Large intestine (tissue), 3 donors: ENCODE data around the gene NRAP. TPM values are rescaled to one million over a fixed set of nuclear protein-coding genes. Genes with fewer than 3 reads are reported as not detected.

Experiments used
- DNase-seq, 2 donors: peaks; one replicate each; pipeline versions ENCODE4 v3.0.0 to v3.0.0-alpha.2; 2013
- H3K27ac ChIP-seq: one replicate; pipeline ENCODE4 v1.5.1; 2013; ENCODE audit warnings: low read length
- H3K27me3 ChIP-seq: 2 replicates; pipeline ENCODE4 v1.6.1; 2013; ENCODE audit warnings: low read length; ENCODE audit not compliant: control insufficient read depth, insufficient read depth
- H3K36me3 ChIP-seq: 2 replicates; pipeline ENCODE4 v1.6.1; 2013; ENCODE audit warnings: low read length; ENCODE audit not compliant: control insufficient read depth, insufficient read depth
- H3K4me1 ChIP-seq: one replicate; pipeline ENCODE4 v1.6.1; 2013; ENCODE audit warnings: low read length; ENCODE audit not compliant: control insufficient read depth, insufficient read depth
- H3K4me3 ChIP-seq: one replicate; pipeline ENCODE4 v1.5.1; 2013; ENCODE audit warnings: low read length
- H3K9me3 ChIP-seq: one replicate; pipeline ENCODE4 v1.6.1; 2013; ENCODE audit warnings: mild to moderate bottlenecking, low read depth, low read length, moderate library complexity; ENCODE audit not compliant: control insufficient read depth
- WGBS: methylation state at CpG from one replicate; pipeline ENCODE4 v1.1.5; 2013; ENCODE audit warnings: low lambda C conversion rate; ENCODE audit not compliant: insufficient coverage; 5-methylcytosine and 5-hydroxymethylcytosine counted together
- polyA plus RNA-seq: library from polyadenylated mRNA; unstranded; fragments of 120-200 nt; gene quantifications from one replicate; pipeline ENCODE4 v1.2.1, GENCODE V29; 2013

The NRAP gene
- polyA plus RNA-seq, 1 donor: 0.06 TPM

DNA sequence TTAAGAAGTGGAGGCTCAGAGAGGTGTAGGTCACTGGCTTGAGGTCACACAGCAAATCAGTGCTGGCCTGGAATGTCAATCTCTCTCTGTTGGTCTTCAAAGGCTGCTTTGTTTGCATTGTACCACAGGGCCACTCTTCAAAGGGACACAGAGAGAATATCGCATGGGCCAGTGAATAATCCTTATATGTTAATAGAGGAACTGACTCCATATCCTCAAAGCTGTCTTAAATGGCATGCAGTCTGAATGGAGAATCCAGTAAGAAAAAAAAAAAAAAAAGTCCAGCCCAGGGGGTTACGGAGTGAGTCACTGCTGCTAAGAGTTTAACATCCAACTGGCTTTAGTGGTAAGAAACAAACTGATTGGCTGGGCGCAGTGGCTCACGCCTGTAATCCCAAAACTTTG, 54.1 kb downstream of the NRAP start:
- no peak for DNase-seq
- H3K27me3 ChIP-seq: peaks cover 13% of the 10 kb centered on the region
- H3K27ac ChIP-seq: no peak overlapping the region
- WGBS: no CpG with 5 or more reads among the region's 4 CpGs
- no peaks in the 10 kb centered on the region for H3K36me3 ChIP-seq
- no peaks in the 10 kb centered on the region for H3K9me3 ChIP-seq
- H3K4me1 ChIP-seq: no peaks in the 10 kb centered on the region
- H3K4me3 ChIP-seq: no peak overlapping the region

DNA sequence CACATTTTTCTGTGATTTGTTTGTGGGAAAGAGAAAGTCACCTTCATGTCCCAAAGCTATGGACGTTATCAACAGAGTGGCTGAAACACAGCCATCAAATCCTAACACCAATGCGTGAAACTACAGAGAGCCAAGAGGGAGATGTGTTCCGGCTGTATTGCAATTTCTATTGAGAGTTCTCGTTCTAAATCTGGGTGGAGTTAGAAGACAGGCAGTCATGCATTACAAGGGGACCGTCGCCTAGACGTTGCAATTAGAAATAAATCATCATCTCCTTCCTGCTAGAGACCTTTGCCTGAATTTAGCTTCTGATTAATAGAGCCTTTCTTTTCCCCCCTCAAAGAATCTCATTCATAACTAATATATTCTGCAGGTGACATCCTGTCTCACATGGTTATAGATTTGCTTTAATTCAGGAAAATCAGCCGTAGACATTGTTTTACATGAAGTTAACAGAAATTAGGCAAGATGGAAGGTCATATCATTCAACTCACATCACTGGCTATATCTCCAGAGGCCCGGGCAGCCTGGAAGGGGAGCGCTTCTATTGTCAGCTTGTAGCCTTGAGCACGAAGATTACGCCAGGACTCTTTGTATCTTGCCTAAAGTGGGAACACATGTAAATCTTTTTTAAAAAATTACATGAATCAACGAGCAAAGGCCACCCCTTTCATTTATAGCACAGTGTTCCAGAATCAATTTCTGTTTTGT, 58.4 kb downstream of the NRAP start:
- Histone ChIP-seq H3K4me1 (no peaks in the 10 kb centered on the region), H3K4me3 (no peak overlapping the region), H3K27me3 (no peaks in the 10 kb centered on the region), H3K9me3 (no peaks in the 10 kb centered on the region), H3K36me3 (no peaks in the 10 kb centered on the region), H3K27ac (no peak overlapping the region)
- DNase-seq: no peak
- 88% methylated on average over 1 of the region's 13 CpGs for WGBS

DNA sequence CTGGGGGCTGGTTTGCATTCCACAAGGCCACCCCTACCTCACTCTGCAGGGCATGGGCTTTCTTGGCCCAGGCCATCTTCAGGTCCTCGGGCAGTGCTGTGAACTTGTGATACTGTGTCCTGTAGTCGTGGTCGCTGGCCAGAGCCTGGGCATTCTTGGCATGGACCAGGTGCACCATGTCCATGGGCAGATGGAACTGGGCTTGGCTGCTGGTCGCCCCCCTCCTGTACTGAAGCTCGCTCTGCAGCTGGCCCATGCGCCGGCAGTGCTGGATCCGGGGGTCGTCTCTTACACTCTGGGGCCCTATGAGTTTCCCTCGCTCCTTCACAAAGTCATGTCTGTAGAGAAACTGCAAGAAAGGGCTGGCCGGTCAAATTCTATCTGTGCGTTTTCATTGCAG, 59.3 kb downstream of the NRAP start:
- Histone ChIP-seq H3K4me1 (no peaks in the 10 kb centered on the region), H3K27me3 (no peaks in the 10 kb centered on the region), H3K27ac (no peak overlapping the region), H3K9me3 (no peaks in the 10 kb centered on the region), H3K36me3 (no peaks in the 10 kb centered on the region), H3K4me3 (no peak overlapping the region)
- no peak for DNase-seq
- no CpG with 5 or more reads among the region's 12 CpGs for WGBS

DNA sequence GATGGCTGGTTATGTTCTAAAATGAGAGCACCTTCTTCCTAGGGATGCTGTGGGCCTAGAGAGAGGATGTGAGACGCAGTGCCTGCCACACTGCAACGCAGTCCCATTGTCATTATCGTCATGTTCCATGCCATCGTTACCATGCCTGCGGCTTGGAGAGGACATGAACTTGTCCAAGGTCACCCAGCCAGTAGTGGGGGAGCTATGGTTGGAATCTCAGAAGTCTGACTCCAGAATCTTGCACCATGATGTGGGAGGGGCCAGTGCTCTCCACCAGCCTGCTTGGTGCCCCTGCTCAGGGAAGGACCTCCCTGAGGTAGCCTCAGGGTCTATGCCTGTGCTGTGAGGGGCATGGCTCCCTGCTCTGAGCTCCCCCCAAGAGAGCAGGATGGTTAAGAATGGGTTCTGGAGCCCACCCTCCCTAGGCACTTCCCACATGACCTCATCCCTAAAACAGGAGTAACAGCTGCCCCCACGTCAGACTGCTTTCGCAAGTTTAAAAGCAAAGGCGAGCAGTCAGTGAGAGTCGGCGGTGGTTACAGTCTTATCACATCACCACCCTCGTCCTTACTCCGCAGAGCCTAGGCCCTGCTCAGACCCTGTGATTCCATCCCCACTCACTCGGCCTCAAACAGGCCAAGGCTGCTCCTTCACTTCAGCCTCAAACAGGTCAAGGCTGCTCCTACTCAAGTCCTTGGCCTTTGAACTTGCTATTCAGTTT, 60.6 kb downstream of the NRAP start:
- WGBS: no CpG with 5 or more reads among the region's 13 CpGs
- H3K9me3 ChIP-seq: no peaks in the 10 kb centered on the region

DNA sequence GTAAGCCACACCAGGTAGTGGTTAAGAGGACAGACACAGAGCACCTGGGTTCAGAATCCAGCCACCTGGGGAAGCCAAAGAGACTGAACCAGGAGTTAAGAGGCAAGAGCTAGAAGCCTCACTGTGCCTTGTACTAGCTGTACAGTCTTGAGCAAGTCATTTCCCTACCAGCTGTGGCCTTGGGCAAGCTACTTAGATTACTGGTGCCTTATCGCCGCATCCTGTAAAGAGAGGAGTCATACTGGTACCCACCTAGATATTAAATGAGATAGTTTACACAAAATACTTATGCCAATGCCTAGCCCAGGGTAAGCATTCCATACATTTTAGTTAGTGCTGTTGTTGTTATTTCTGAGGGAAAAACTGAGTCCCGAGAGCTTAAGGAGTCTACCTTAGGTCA, 63.3 kb downstream of the NRAP start:
- Histone ChIP-seq H3K9me3 (no peaks in the 10 kb centered on the region), H3K4me1 (no peaks in the 10 kb centered on the region), H3K36me3 (no peaks in the 10 kb centered on the region), H3K4me3 (no peak overlapping the region), H3K27me3 (no peaks in the 10 kb centered on the region), H3K27ac (no peak overlapping the region)
- no CpG with 5 or more reads among the region's 3 CpGs for WGBS
- DNase-seq: no peak

More for the DNA sequence above, 60.6 kb downstream of the NRAP start:
- no peak for DNase-seq
- Histone ChIP-seq H3K4me3 (no peak overlapping the region), H3K27me3 (no peaks in the 10 kb centered on the region), H3K4me1 (no peaks in the 10 kb centered on the region), H3K27ac (no peak overlapping the region), H3K36me3 (no peaks in the 10 kb centered on the region)

DNA sequence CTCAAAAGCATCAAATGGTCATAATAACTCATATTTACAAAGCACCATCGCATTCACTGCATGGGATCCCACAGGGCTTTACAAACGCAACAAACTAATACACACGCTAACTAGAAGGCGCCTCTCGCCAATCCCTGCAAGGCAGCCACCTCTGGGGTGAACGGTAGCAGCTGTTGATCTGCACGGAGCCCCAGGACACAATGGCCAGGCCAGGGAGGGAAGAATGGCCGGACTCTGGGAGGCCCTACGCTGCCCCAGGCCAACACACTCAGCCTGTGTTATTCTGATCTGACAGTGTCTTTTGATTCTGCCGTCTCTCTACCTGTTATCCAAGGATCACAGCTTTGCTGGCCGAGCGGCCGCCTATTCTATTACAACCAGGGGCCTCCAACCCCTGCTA, 69.2 kb downstream of the NRAP start:
- no peak overlapping the region for H3K27ac ChIP-seq
- 100% methylated on average over 1 of the region's 13 CpGs for WGBS
- H3K9me3 ChIP-seq: no peaks in the 10 kb centered on the region
- no peak for DNase-seq
- no peaks in the 10 kb centered on the region for H3K36me3 ChIP-seq
- H3K27me3 ChIP-seq: no peaks in the 10 kb centered on the region
- no peak overlapping the region for H3K4me3 ChIP-seq
- no peaks in the 10 kb centered on the region for H3K4me1 ChIP-seq

DNA sequence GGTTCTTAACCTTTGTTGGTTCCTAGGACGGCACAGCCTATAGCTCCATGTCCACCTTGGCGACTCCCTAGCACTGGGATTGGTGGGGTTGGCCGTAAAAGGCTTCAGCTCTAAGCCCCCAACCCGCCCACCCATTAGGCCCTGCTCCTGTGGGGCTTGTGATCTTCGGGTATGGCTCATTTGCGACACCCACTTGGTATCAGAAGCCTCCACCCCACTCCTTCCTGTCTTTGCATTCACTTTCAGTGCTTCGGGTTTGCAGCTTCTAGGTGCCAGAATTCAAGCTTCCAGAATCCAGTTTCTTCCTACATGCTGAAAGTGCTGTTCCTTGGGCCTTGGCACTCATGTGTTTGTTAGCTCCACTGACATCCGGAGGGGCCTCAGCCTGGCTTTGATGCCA, 71.5 kb downstream of the NRAP start:
- no peak for DNase-seq
- Histone ChIP-seq H3K27me3 (no peaks in the 10 kb centered on the region), H3K4me1 (no peaks in the 10 kb centered on the region), H3K9me3 (no peaks in the 10 kb centered on the region), H3K36me3 (peaks cover 5% of the 10 kb centered on the region), H3K27ac (no peak overlapping the region), H3K4me3 (no peak overlapping the region)
- WGBS: no CpG with 5 or more reads among the region's 8 CpGs

DNA sequence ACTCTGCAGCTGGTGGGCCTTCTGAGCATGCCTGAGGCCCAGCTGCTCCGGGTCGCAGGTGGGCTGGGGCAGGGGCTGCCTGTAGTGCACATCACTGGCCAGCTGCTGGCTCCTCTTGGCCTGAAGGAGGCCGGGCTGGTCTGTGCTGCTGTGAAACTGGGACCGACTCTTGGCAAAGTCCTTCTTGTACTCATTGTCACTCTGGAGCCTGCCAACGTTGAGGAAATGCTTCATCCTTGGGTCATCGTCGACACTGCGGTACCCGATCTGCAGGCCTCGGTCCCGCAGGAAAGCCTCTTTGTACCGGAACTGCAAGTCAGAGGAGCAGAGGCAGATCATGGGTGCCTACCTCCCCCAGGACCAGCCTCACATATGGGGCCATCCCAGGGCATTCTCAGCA, 73.3 kb downstream of the NRAP start:
- Histone ChIP-seq H3K9me3 (no peaks in the 10 kb centered on the region), H3K4me3 (no peak overlapping the region), H3K36me3 (peaks cover 5% of the 10 kb centered on the region), H3K27me3 (no peaks in the 10 kb centered on the region), H3K27ac (no peak overlapping the region), H3K4me1 (no peaks in the 10 kb centered on the region)
- DNase-seq: no peak
- WGBS: no CpG with 5 or more reads among the region's 12 CpGs

DNA sequence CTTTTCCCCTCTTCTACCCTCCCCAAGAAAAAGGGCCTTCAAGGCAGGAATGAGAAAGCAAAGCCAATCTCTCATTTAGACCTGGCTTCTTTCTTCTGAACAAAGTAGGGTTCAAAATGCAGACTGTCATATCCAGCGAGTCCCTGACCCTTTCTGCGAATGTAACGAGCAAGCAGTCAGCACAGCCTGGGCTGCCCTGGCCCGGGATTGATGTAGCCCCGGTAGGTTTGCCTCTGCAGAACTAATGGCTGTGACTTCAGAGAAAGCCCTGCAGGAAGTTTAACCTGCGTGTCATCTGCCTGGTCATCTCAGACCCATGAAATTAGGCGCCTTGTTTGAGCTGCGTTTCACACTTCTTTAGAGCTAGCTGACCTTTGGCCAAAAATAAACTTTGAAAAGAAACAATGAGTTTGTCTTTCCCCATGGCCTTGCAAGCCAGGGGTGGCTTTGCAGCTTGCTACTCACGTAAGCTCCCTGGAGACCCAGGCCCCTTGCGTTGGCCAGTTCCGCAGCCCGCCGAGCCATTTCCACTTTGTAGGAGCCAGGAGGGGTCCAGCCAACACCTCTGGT, 74.6 kb downstream of the NRAP start:
- H3K4me3 ChIP-seq: no peak overlapping the region
- H3K36me3 ChIP-seq: peaks cover 8% of the 10 kb centered on the region
- no CpG with 5 or more reads among the region's 13 CpGs for WGBS
- no peak for DNase-seq
- H3K27me3 ChIP-seq: no peaks in the 10 kb centered on the region
- H3K27ac ChIP-seq: no peak overlapping the region
- H3K9me3 ChIP-seq: no peaks in the 10 kb centered on the region
- H3K4me1 ChIP-seq: no peaks in the 10 kb centered on the region

DNA sequence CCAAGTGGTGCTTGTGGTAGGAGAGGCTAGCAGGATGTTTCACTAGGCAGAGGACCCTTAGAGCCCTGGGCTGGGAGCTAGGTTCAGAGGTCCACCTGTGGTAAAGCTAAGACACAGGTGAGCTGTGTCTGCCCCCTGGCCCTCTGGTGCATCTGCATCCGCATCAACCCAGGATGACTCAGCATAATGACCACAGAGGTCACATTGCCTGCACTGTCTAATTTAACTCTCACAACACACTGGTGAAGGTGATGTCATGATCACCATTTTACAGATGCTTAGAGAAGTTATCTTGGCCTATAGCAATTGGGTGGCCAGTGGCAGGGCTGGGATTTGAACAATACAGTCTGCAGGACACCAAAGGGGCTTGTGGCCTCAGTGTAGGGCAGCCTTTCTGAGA, 77.9 kb downstream of the NRAP start:
- Histone ChIP-seq H3K36me3 (peaks cover 17% of the 10 kb centered on the region), H3K4me3 (no peak overlapping the region), H3K27me3 (no peaks in the 10 kb centered on the region), H3K4me1 (no peaks in the 10 kb centered on the region), H3K27ac (no peak overlapping the region), H3K9me3 (no peaks in the 10 kb centered on the region)
- no CpG with 5 or more reads among the region's 1 CpG for WGBS
- DNase-seq: no peak
